ENCODE data around the gene PDLIM5. TPM values are rescaled to one million over a fixed set of nuclear protein-coding genes. Genes with fewer than 3 reads are reported as not detected.

PDLIM5 gene
- total RNA-seq, 1 experiment from 2014 or later, result 106 TPM

DNA sequence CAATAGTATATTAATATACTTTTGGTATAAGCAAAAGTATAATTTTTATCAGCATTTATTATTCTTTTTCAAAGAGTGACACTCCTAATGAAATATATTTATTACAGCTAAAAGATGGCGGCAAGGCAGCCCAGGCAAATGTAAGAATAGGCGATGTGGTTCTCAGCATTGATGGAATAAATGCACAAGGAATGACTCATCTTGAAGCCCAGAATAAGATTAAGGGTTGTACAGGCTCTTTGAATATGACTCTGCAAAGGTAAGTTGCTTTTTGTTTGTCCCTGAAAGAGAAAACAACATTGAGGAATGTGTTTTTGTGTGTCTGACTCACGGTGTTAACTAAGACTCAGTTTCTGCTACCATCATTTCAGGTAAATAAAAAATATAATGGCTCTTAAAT, 71.9 kb downstream of the PDLIM5 start:
- ChIA-PET POLR2A (no interaction called here), CTCF (no interaction called here)
- no TSS peak for BruUV-seq (replicated peaks)

GRCh38 chr4:94525993-94526728, 74.4 kb downstream of the PDLIM5 start:
- Histone ChIP-seq H3K4me1 (peaks cover 25% of the 10 kb centered on the region), H3K4me3 (ENCODE audit: low read depth, low read length) (no peak overlapping the region), H3K36me3 (ENCODE audit: control insufficient read depth, insufficient read depth, low read length) (no peaks in the 10 kb centered on the region; the same call in 1 of the 2 replicates), H3K9me3 (no peaks in the 10 kb centered on the region), H3K27me3 (replicated peaks; ENCODE audit: control insufficient read depth, insufficient read depth, low read length) (no peaks in the 10 kb centered on the region)
- Mint-ChIP-seq H3K4me1 (ENCODE audit: low read depth, unreplicated experiment) (peaks cover 6% of the 10 kb centered on the region), H3K27me3 (ENCODE audit: insufficient read depth, unreplicated experiment) (no peaks in the 10 kb centered on the region), H3K4me3 (ENCODE audit: unreplicated experiment) (no peak overlapping the region), H3K36me3 (ENCODE audit: insufficient read depth, unreplicated experiment) (peaks cover 7% of the 10 kb centered on the region), H3K9me3 (ENCODE audit: unreplicated experiment) (no peaks in the 10 kb centered on the region), H3K27ac (ENCODE audit: unreplicated experiment) (no peak overlapping the region)
- ChIA-PET POLR2A (no interaction called here), CTCF (interaction anchor here (0.7 kb wide), 1 partner anchor 62 kb away, joined by 5 read pairs; no protein-coding TSS in a partner anchor)
- no peak for DNase-seq
- BruUV-seq (replicated peaks), result no TSS peak
- TF ChIP-seq CTCF (IDR thresholded peaks at IDR 0.05; ENCODE audit: insufficient read depth in 1 of 2, low read depth in 1 of 2, low read length in 1 of 2, severe bottlenecking in 1 of 2, unreplicated experiment in 1 of 2), result no peak
- intact Hi-C loops (cut with micrococcal nuclease; ENCODE audit: unreplicated experiment), result no loop called here

More for the DNA sequence above, 71.9 kb downstream of the PDLIM5 start:
- TF ChIP-seq CTCF (IDR thresholded peaks at IDR 0.05; ENCODE audit: insufficient read depth in 1 of 2, low read depth in 1 of 2, low read length in 1 of 2, severe bottlenecking in 1 of 2, unreplicated experiment in 1 of 2), result no peak
- Mint-ChIP-seq H3K36me3 (ENCODE audit: insufficient read depth, unreplicated experiment) (peaks cover 7% of the 10 kb centered on the region), H3K4me1 (ENCODE audit: low read depth, unreplicated experiment) (peaks cover 8% of the 10 kb centered on the region), H3K9me3 (ENCODE audit: unreplicated experiment) (no peaks in the 10 kb centered on the region), H3K27ac (ENCODE audit: unreplicated experiment) (no peak overlapping the region), H3K27me3 (ENCODE audit: insufficient read depth, unreplicated experiment) (no peaks in the 10 kb centered on the region), H3K4me3 (ENCODE audit: unreplicated experiment) (no peak overlapping the region)
- Histone ChIP-seq H3K36me3 (ENCODE audit: control insufficient read depth, insufficient read depth, low read length) (no peaks in the 10 kb centered on the region), H3K27me3 (replicated peaks; ENCODE audit: control insufficient read depth, insufficient read depth, low read length) (no peaks in the 10 kb centered on the region), H3K4me1 (peaks cover 25% of the 10 kb centered on the region), H3K9me3 (no peaks in the 10 kb centered on the region), H3K4me3 (ENCODE audit: low read depth, low read length) (no peak overlapping the region)
- DNase-seq, result no peak
- intact Hi-C loops (cut with micrococcal nuclease; ENCODE audit: unreplicated experiment), result no loop called here

DNA sequence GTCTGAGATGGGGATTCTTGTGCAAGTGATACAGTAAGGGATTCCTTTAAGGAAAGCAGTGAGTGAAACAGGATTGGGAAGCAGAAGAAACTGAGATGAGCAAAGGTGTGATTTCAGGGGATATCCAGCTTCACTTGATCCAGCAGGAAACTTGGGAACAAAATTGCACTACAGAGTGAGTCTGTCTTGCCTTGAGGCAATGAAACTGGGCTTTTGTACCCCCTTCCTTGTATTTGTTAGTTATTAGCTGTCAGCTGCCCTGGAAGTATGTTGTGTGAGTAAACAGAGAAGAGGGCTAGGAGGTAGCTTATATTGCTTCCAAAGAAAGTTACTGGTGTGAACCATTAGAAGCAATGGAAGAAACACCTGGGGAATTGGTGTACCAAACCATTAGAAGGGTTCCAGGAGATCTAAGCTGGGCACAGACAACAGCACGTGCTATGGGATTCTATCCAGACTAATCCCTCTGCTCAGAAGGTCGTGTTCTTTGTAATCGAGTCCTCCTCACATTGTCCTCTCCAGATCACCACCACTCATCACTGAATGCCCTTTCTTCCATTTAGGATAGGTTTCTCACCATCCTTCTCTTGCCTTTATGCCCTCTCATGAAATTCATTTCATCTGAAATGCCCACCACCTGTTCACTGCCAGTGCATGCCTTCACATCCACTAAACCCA, 76.0 kb downstream of the PDLIM5 start:
- CTCF ChIA-PET, result interaction anchor here (0.6 kb wide), 1 partner anchor 99 kb away, joined by 3 read pairs; no protein-coding TSS in a partner anchor
- peaks cover 7% of the 10 kb centered on the region for H3K36me3 Mint-ChIP-seq (ENCODE audit: insufficient read depth, unreplicated experiment)
- peaks cover 26% of the 10 kb centered on the region for H3K4me1 ChIP-seq

More for the DNA sequence above, 76.0 kb downstream of the PDLIM5 start:
- POLR2A ChIA-PET, result no interaction called here
- no peak for DNase-seq
- Histone ChIP-seq H3K36me3 (ENCODE audit: control insufficient read depth, insufficient read depth, low read length) (no peaks in the 10 kb centered on the region; the same call in 1 of the 2 replicates), H3K4me3 (ENCODE audit: low read depth, low read length) (no peak overlapping the region), H3K27me3 (replicated peaks; ENCODE audit: control insufficient read depth, insufficient read depth, low read length) (no peaks in the 10 kb centered on the region), H3K9me3 (no peaks in the 10 kb centered on the region)
- no peak overlapping the region for H3K4me3 Mint-ChIP-seq (ENCODE audit: unreplicated experiment)
- no TSS peak for BruUV-seq (replicated peaks)
- intact Hi-C loops (cut with micrococcal nuclease; ENCODE audit: unreplicated experiment), result no loop called here
- no peaks in the 10 kb centered on the region for H3K27me3 Mint-ChIP-seq (ENCODE audit: insufficient read depth, unreplicated experiment)
- no peak for TF ChIP-seq CTCF (IDR thresholded peaks at IDR 0.05; ENCODE audit: insufficient read depth in 1 of 2, low read depth in 1 of 2, low read length in 1 of 2, severe bottlenecking in 1 of 2, unreplicated experiment in 1 of 2)
- peaks cover 13% of the 10 kb centered on the region for H3K4me1 Mint-ChIP-seq (ENCODE audit: low read depth, unreplicated experiment)
- no peaks in the 10 kb centered on the region for H3K9me3 Mint-ChIP-seq (ENCODE audit: unreplicated experiment)
- H3K27ac Mint-ChIP-seq (ENCODE audit: unreplicated experiment), result no peak overlapping the region

All from Caco-2 (cell line).